HG02798 (cell line): Measurements from ENCODE around the gene FAM156B.
A peak's percentile ranks its signal among the peaks of the same experiment; 100 is the strongest.
"Not testable (repeated sequence)": the region's sequence is repeated elsewhere in the genome, so short reads cannot be mapped to it uniquely, and the experiment has no call there.

Experiments used
- ATAC-seq: cut with Tn5 transposase; IDR thresholded peaks from one replicate; pipeline ENCODE4 v1.9.1; 2021; ENCODE audit warnings: mild to moderate bottlenecking; ENCODE audit not compliant: unreplicated experiment, poor library complexity

FAM156B gene

DNA sequence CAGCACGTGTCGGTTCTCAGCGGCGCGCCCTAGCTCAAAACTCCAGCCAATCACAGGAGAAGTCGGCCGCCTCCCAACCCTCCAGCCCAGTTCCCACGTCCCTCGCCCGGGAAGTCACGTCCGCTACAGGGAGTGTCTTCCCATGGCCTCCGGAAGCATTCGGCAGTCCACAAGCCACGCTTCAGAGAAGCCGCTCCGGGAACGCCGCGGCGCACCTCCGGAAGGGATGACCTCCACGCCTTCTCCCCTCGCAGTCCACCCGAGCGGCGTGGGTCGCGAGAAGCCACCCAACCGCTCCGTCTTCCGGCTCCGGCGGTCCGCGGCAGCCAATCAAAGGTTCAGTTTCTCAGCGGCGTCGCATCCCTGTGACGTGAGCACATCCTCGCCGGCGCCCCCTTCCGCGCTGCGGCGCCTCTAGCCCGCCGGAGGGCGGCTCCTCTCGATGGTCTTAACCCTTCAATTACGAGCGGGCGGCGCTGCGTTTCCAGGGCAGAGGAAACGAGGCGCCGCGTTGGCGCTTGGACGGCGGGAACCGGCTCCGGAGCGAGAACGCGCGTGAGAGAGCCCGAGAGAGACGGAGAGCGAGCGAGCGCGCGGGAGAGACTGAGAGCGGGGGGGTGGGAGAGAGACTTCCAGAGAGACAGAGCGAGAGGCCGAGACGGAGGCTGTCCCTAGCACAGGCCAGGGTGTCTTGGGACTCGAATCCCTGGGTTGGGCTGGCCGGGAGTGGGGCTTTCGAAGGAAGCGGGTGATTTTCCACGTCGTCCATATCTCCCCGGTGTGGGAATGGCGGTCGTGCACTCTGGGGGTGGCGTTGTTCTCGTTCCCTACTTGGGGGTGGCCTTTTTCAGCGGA is at the start of gene FAM156B:
Gene FAM156B, plus strand, starts transcription at position 476 of the 855 bp plus-strand sequence. CDS start 9,896 bp downstream, outside the sequence.
- ATAC-seq = peak; percentile 93

DNA sequence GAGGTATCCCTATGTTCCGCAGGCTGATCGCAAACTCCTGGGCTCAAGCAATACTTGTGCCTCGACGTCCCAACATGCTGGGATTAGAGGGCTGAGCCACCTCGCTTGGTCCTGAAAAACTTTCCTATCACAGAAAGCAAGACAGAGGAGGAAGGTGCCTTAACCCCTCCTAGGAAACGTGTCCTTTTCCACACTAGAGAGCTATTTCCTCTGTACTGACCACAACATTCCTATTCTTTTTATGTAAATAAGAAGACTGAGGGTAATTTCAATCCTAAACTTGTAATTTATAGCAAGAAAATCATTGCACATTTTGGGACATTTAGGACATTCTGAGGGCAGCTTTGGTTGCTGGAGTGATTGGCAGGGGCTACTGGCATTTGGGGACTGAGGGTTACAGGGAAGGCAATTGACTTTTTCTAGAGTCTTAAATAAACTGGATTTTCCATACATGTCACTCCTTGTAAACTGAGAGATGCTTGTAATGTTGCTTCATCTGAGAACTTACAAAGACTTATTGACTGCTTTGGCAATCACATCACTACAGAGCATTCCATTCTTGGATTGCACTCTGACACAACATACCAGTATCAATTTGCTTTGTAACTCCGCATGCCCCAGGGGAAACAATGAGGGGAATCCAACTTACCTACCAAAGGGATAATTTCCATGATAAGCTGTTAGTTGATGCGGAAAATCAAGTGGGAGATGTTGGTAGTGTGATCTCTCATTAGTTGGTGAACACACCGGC is 44.8 kb upstream of the FAM156B start:
- ATAC-seq = no peak

GRCh38 chrX:52856991-52857525 is 40.1 kb upstream of the FAM156B start:
- ATAC-seq = not testable (repeated sequence)

GRCh38 chrX:52865343-52865998 is 31.7 kb upstream of the FAM156B start:
- ATAC-seq = no peak

DNA sequence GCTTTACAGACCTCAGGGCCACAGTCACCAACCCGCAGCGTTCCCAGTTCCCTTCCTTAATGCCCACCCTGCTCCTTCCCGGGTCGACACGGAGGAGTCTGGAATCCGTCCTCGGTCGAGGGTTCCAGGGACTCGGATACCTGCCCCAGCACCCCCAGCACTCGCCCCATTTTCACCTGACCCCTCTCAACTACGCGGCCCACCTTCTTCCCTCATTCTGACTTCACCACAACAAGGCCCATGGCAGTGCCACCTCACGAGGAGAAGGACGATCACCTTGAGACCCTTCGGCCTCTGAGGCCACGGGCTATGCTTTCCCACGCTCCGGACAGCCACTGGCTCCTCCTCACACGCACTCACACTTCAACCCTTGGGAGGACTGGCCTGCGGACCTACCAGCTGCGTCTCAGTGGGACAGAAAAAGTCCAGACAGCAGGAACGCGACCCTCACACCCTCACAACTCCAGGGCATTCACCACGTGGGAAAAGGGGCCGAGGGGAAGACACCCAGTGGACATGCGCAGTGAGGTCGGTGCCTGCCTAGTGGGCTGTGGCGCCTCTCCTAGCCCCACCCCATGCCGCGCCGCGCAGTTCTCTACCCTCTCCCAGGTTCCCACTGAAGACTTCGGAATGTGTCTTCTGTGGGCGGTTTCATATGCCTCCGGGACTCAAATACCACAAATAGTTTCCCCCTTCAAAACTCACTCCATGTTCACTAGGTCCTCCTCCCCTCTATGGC is 29.4 kb upstream of the FAM156B start, which contains the start of gene XAGE3:
Gene XAGE3, minus strand, starts transcription at position 474 of the 739 bp plus-strand sequence. CDS start 950 bp downstream, outside the sequence.
- ATAC-seq = no peak

- no peak for ATAC-seq
Measured at GRCh38 chrX:52870046-52870445, 27.1 kb upstream of the FAM156B start.

- ATAC-seq = not testable (repeated sequence)
Measured at GRCh38 chrX:52873825-52874224, 23.3 kb upstream of the FAM156B start.

GRCh38 chrX:52874661-52875060 is 22.5 kb upstream of the FAM156B start:
- no peak for ATAC-seq

DNA sequence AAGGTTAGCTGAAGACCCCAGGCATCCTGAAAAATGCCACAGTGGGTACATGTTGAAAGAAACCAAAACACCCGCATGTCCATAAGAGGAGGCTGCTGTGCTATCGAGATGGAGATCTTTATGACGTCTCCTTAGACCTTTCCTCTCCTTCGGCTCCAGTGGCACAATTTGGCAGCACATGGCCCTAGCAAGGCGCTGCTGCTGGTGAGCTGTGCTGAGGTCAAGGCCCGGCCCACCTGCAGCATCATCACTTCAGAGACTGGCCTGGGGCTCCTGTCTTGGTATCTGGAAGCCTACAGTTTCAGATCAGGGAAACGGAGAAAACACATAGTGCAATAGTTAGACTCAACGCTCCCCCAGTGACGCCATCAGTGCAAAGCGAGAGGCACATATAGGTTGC is 21.7 kb upstream of the FAM156B start:
- ATAC-seq = not testable (repeated sequence)

- not testable (repeated sequence) for ATAC-seq
Measured at GRCh38 chrX:52876386-52876785, 20.7 kb upstream of the FAM156B start.

GRCh38 chrX:52887459-52887858 is 9.7 kb upstream of the FAM156B start:
- not testable (repeated sequence) for ATAC-seq

DNA sequence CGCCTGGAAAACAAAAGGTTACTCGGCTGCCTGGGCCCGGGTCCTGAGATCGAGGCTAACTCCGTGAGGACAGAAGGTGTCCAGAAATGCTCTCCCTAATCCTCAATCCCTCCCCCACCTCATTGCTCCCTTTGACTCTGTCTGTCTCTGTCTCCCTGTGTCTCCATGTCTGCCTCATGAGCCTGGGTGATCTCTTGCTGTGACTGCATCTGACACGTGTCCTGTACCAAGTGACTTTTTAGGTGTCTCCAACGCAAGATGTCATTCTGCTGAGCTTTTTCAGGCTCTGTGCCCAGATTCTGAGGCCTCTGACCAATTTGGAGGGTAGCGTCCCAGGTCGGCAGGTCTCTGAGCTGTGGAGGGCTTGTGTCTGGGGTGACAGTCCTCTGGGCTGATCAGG is 9.0 kb upstream of the FAM156B start:
- ATAC-seq = not testable (repeated sequence)

DNA sequence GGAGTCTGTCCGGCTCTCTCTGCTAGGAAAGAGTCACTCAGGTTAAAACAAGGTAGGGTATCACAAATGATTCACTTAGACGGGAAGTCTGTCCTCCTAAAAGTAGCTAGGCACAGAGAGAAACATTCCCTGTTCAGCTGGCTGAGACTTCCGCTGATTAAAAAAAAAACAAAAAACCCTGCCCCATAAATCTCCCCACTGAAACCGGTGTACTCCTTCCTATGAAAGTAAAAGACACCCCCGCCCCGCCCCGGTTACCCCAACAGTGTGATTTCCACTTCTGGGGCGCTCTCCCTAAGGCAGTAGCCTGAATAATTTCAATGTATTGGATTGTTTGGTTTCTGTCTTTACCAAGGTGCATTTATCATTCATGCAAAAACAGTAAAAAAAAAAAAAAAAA is 692 bp upstream of the FAM156B start:
- ATAC-seq = peak; percentile 11

DNA sequence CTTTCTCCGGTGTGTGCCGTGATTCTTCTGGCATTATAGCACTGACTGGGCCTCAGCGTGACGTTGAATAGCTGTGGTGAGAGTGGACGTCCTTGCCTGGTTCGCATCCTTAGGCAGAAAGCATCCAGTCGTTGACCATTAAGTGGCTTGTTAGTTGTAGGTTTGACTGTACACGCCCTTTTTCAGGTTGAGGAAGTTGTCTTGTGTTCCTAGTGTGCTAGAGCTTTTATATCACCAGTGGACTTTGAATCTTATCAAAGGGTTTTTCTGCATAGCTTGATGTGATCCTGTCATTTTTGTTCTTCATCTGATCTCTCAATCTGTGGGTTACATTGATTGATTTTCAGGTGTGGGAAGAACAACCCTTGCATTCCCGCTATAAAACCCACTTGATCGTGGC is 8.4 kb downstream of the FAM156B start:
- not testable (repeated sequence) for ATAC-seq

GRCh38 chrX:52906072-52906471 is 8.9 kb downstream of the FAM156B start:
- ATAC-seq = not testable (repeated sequence)

- not testable (repeated sequence) for ATAC-seq
Measured at GRCh38 chrX:52907137-52907536, 10.0 kb downstream of the FAM156B start.

DNA sequence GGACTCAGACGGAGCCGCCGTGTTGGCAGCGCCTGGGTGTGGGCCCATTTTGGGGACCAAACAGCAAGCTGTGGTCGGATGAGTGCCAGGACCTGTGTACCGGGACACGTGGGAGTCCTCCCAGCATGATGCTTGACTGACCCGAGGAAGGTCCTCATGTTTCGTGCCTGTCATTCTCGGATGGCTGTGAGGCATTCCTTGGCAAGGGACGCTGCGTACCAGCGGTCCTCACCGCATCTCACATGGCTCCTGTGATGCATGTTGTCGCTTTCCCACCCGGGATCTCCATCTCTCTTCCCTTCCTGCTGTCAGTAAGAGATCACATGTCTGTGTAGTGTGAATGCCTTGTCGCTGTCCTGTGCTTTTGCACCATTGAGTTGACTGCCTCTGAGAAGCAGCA is 10.8 kb downstream of the FAM156B start:
- not testable (repeated sequence) for ATAC-seq

DNA sequence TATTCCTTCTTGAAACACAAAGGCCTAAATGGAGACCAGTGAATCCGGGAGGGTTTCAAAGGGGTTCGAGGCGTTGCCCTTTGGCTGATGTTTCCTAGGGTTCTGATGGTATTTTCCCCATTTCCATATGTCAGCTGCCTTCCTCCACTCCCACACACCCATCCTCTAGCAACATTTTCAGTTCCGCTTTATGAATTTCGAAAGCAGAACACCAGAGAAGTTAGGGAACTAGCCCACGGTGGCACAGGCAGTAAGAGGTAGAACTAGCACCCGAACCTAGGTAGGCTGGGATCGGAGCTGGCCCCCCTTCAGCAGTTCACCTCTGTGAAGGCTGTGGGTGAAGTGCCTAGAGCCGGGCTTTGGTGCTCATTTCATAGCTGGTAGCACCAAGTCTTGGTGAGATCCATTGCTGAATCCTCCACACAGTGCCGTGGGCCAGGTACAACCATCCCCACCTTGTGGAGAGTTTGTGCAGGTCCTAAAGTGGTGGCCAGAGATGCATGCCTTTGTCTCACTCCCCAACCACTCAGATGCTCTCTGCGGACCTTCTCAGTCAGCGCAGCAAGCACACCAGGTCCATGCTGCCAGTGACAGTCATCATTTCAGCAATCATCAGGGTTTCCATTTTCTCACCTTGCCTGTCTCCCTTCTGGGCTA is 12.3 kb downstream of the FAM156B start:
- not testable (repeated sequence) for ATAC-seq

GRCh38 chrX:52913681-52914080 is 16.6 kb downstream of the FAM156B start:
- not testable (repeated sequence) for ATAC-seq
